GM21447 (cell line): ENCODE results near the gene AFMID.
"Not testable (repeated sequence)": the region's sequence is repeated elsewhere in the genome, so short reads cannot be mapped to it uniquely, and the experiment has no call there.

Source experiments
- ATAC-seq: cut with Tn5 transposase; IDR thresholded peaks from one replicate; pipeline ENCODE4 v1.9.1; 2021; ENCODE audit not compliant: unreplicated experiment

AFMID gene

DNA sequence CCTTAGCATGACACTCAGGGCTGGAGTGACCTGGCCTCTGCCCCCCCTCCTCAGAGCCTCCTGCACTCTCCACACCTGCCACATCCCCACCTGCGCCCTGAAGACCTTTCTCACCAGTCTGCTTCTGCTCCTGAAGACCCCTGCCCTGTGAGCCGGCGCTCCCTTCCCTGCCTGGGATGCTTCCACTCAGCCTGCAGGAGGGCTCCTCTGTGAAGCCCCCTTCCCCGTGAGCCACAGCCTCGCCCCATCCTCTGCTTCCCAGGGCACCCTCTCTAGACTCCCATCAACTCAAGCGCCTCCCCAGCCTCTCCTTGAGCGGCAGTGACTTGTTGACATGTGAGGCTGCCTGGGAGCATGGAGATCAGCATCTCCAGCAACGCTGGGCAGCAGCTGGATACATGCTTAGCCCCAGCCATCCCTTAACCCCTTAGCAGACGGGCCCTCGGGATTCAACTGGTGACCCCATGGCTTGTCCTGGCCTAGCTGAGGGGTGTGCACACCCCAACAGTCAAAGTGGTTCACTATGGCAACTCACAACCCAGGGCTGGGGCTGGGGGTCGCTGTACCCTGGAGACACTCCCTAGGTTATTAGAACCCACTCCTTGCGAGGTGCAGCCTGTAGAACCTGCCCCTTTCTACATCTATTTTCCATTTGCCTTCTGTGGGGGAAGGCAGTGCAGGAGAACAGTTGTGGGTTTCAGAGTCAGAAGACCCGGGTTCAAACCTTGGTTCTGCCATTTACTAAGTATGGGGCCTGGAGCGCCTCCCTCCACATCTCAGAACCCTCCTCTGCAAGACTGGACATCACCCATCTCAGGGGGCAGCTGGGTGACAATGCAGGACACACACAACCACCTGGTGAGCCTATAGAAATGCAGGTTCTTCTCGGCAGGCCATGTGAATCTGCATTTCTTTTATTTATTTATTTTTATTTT, 65.8 kb downstream of the AFMID start:
- no peak for ATAC-seq

GRCh38 chr17:78253636-78253945, 66.4 kb downstream of the AFMID start:
- ATAC-seq, result not testable (repeated sequence)

DNA sequence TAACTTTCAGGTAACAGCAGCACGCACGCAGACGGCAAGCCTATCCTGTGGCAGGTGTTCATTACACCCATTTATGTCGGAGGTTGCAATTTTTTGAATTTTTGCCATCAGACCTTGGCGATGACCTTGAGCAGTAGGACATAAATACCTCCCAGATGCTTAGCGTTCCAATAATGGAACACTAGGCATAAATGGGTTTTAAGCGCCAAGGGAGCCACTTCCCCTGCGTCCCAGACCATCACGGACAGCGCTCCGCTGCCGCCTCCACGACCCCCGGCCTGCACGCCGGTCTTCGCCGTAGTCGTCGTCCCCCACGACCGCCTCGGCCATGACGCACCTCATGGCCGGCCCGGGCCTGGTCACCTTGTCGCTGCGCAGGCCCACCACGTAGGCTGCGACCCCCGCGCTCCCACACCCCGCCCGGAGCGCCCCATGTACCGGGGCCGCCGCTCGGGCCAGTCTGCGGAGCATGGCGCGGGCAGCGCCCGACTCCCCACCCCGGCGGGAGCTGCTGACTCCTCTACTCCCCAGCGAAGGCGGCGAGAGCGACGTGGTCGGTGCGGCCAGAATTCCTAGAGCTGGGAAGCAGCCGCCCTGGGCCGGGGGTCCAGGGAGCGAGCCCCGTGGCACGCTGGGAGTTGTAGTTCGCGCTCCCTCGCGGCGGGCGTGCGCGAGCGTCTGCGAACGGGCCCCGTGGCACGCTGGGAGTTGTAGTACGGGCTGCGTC, 66.9 kb downstream of the AFMID start:
- ATAC-seq, result no peak

GRCh38 chr17:78255029-78255656, 68.0 kb downstream of the AFMID start:
- no peak for ATAC-seq

- ATAC-seq, result no peak
These were observed 69.0 kb downstream of the AFMID start for GRCh38 chr17:78255953-78256706.

GRCh38 chr17:78256707-78257591, 69.8 kb downstream of the AFMID start:
- ATAC-seq, result no peak
